OCI-LY1 (cell line): ENCODE data around the gene TM4SF1.

Source experiments
- CTCF ChIP-seq: fragments of 200-600 bp; sonication (generic), shearing (Covaris generic); IDR thresholded peaks from 2 replicates; pipeline ENCODE4 v1.5.1; 2017; ENCODE audit warnings: mild to moderate bottlenecking, antibody characterized with exemption, low read length, moderate library complexity, mixed read lengths
- EZH2 ChIP-seq: fragments of 200-600 bp; sonication (generic), shearing (Covaris generic); IDR thresholded peaks from 2 replicates; pipeline ENCODE4 v1.8.0; 2017; ENCODE audit warnings: borderline replicate concordance, mixed run types, mild to moderate bottlenecking, antibody characterized with exemption, low read length, moderate library complexity, mixed read lengths

- TF ChIP-seq CTCF (no peak), EZH2 (no peak)
Observed at GRCh38 chr3:149390772-149391212, 13.3 kb upstream of the TM4SF1 start.
